Natural killer cell treated with Interleukin-12 subunit alpha and Interleukin-12 subunit beta and Interleukin-15 and Interleukin-18, amount 100 ng/mL, for 72 hours (primary cell): ENCODE data around the gene NTPCR. TPM values are rescaled to one million over a fixed set of nuclear protein-coding genes. Genes with fewer than 3 reads are reported as not detected.

Source experiments
- ATAC-seq, 2 donors: fragments of 150-1000 bp; cut with Tn5 transposase in 1 of 2; sonication (Bioruptor Pico), chemical (Tn5 transposase) in 1 of 2; 2 replicates each; pipeline ENCODE4 v1.10.0; 2021
- DNase-seq: peaks from one replicate; pipeline ENCODE4 v3.0.0; 2022; ENCODE audit warnings: low spot score
- H3K27ac Mint-ChIP-seq, 2 donors: 1 replicate in 1 of 2; 2 replicates in 1 of 2; pipeline ENCODE4 v1.8.0; 2022; ENCODE audit warnings: mixed read lengths in 2 of 2, mild to moderate bottlenecking in 1 of 2, moderate library complexity in 1 of 2
- H3K27me3 Mint-ChIP-seq, 2 donors: 1 replicate in 1 of 2; 2 replicates in 1 of 2; pipeline ENCODE4 v1.8.0; 2022; ENCODE audit warnings: mixed read lengths in 2 of 2
- H3K36me3 Mint-ChIP-seq: one replicate; pipeline ENCODE4 v1.8.0; 2022; ENCODE audit warnings: mixed read lengths
- H3K4me1 Mint-ChIP-seq, 2 donors: 1 replicate in 1 of 2; 2 replicates in 1 of 2; pipeline ENCODE4 v1.8.0; 2022; ENCODE audit warnings: low read depth in 2 of 2, mixed read lengths in 2 of 2, mild to moderate bottlenecking in 1 of 2
- H3K4me3 Mint-ChIP-seq: one replicate; pipeline ENCODE4 v1.8.0; 2022; ENCODE audit warnings: mixed read lengths
- H3K9me3 Mint-ChIP-seq: 2 replicates; pipeline ENCODE4 v1.8.0; 2022; ENCODE audit warnings: mixed read lengths
- total RNA-seq, 2 donors: library from RNA; stranded (reverse); gene quantifications; one replicate each; pipeline ENCODE4 v1.2.3, GENCODE V29; 2022

Gene NTPCR, protein sequence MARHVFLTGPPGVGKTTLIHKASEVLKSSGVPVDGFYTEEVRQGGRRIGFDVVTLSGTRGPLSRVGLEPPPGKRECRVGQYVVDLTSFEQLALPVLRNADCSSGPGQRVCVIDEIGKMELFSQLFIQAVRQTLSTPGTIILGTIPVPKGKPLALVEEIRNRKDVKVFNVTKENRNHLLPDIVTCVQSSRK
- total RNA-seq, result 10 to 100 TPM; 27.4 to 41.6 TPM

DNA sequence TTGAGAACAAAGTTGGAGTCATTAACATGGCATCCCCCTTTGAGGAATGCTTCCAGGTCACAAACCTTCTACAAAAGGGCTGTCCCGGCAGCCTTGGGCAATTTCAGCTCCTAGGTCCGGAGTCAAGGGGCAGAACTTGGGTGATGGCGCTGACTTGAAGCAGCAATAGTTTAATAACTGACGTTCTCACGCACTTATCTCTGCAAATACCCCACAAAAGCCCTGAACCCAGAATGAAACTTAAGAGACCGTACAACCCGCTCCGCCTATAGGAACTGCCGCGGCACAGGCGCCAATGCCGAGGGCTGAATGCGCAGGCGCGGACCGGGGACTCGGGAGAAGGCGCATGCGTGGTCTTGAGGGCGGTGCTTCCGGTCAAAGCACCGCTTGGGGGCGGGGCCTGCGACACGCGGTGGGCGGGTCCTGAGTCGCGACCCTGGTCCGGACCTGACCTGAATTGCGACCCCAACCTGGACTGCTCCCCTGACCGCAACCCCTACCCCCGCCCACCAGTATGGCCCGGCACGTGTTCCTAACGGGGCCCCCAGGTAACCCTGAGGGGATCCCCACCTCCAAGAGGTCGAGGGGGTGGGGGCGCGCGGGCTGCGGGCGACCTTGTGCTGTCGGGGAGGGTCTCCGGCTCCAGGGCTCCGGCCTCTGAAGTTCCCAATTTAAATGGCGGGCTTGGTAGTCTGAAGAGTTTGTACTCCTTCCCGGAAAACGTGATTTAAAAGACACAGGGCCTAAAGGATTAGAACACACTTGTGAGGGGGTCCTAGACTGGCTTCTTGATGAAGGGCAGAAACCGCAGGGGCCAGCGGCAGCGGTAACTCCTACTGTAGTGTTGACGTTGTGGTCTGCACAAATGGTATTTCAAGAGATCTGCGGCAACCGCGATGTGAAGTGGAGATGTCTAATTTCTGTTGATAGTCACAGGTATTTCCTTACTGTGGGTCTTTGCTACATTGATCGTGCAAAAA, at the start of gene NTPCR:
NTPCR (plus strand) TSS at position 415 of the 980 bp plus-strand sequence; CDS start at position 515, 100 bp downstream.
- H3K9me3 Mint-ChIP-seq, result no peaks in the 10 kb centered on the region
- peak; percentile 93 for ATAC-seq
- peaks cover 46 to 49% of the 10 kb centered on the region in 2 donors for H3K4me1 Mint-ChIP-seq
- peak within 1 kb of the TSS; percentile 97 for H3K4me3 Mint-ChIP-seq
- peak within 1 kb of the TSS; percentile 93 to 98 for H3K27ac Mint-ChIP-seq
- peaks cover 6% of the 10 kb centered on the region for H3K36me3 Mint-ChIP-seq
- no peaks in the 10 kb centered on the region for H3K27me3 Mint-ChIP-seq
- DNase-seq, result peak; percentile 96

- ATAC-seq, result no peak
- Mint-ChIP-seq H3K4me3 (no peak overlapping the region), H3K9me3 (no peaks in the 10 kb centered on the region), H3K36me3 (no peaks in the 10 kb centered on the region), H3K27ac (no peak overlapping the region), H3K27me3 (peaks cover 2 to 13% of the 10 kb centered on the region in 2 donors), H3K4me1 (peaks cover 3 to 8% of the 10 kb centered on the region in 2 donors)
- no peak for DNase-seq
These were observed 49.6 kb upstream of the NTPCR start for GRCh38 chr1:232900818-232901217.

- Mint-ChIP-seq H3K9me3 (no peaks in the 10 kb centered on the region), H3K27ac (no peak overlapping the region), H3K36me3 (no peaks in the 10 kb centered on the region), H3K27me3 (peaks cover 2 to 15% of the 10 kb centered on the region in 2 donors), H3K4me3 (no peak overlapping the region), H3K4me1 (peaks cover 3 to 8% of the 10 kb centered on the region in 2 donors)
- DNase-seq, result no peak
- ATAC-seq, result no peak
These were observed 49.2 kb upstream of the NTPCR start for GRCh38 chr1:232901255-232901654.

DNA sequence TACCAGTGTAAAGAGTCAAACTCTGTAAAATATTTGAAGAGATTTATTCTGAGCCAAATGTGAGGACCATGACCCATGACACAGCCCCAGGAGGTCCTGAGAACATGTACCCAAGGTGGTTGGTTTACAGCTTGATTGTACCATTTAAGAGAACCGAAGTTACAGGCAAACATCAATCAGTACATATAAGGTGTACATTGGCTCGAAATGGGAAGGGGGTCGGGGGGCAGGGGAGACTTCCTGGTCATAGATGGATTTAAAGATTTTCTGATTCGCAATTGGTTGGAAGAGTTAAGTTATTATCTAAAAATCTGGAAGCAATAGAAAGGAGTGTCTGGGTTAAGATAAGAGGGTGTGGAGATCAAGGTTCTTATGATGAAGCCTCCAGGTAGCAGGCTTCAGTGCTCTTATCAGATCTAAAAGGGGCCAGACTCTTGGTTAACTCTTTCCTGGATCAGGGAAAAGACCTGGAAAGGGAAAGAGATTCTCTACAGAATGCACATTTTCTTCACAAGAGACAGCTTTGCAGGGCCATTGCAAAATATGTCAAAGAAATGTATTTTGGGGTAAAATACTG, 47.5 kb upstream of the NTPCR start:
- Mint-ChIP-seq H3K27me3 (peaks cover 8 to 25% of the 10 kb centered on the region in 2 donors), H3K27ac (peak overlapping the region in 1 of 2 donors; percentile 52), H3K9me3 (no peaks in the 10 kb centered on the region), H3K4me3 (no peak overlapping the region), H3K36me3 (no peaks in the 10 kb centered on the region), H3K4me1 (peaks cover 3 to 8% of the 10 kb centered on the region in 2 donors)
- no peak for ATAC-seq
- DNase-seq, result no peak

DNA sequence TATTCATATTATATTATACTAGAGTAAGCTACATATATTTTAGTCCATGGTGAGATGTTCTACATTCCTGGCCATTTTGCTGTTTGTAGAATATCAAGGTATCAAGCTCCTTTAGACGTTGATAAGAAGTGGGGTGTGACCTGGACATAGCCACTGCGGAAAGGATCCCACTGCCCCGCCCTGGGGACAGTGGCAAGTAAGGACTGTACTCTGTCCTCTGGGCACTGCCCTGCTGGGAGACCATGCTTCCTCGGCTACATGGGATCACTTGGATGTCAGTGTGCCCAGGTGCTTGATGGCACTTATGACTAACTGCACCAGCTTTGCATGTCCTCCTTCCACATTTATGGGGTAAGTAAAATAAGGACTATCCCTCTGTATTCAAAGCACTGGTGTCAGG, 46.3 kb upstream of the NTPCR start:
- no peaks in the 10 kb centered on the region for H3K36me3 Mint-ChIP-seq
- peaks cover 9 to 32% of the 10 kb centered on the region in 2 donors for H3K27me3 Mint-ChIP-seq
- peaks cover 3 to 8% of the 10 kb centered on the region in 2 donors for H3K4me1 Mint-ChIP-seq
- no peaks in the 10 kb centered on the region for H3K9me3 Mint-ChIP-seq
- no peak overlapping the region for H3K27ac Mint-ChIP-seq
- ATAC-seq (no peak), DNase-seq (no peak)
- H3K4me3 Mint-ChIP-seq, result no peak overlapping the region

GRCh38 chr1:232904566-232904965, 45.8 kb upstream of the NTPCR start:
- DNase-seq, result no peak
- H3K4me1 Mint-ChIP-seq, result peaks cover 3 to 13% of the 10 kb centered on the region in 2 donors
- H3K27ac Mint-ChIP-seq, result no peak overlapping the region
- no peak overlapping the region for H3K4me3 Mint-ChIP-seq
- H3K9me3 Mint-ChIP-seq, result no peaks in the 10 kb centered on the region
- no peaks in the 10 kb centered on the region for H3K36me3 Mint-ChIP-seq
- peaks cover 12 to 32% of the 10 kb centered on the region in 2 donors for H3K27me3 Mint-ChIP-seq
- ATAC-seq, result no peak

DNA sequence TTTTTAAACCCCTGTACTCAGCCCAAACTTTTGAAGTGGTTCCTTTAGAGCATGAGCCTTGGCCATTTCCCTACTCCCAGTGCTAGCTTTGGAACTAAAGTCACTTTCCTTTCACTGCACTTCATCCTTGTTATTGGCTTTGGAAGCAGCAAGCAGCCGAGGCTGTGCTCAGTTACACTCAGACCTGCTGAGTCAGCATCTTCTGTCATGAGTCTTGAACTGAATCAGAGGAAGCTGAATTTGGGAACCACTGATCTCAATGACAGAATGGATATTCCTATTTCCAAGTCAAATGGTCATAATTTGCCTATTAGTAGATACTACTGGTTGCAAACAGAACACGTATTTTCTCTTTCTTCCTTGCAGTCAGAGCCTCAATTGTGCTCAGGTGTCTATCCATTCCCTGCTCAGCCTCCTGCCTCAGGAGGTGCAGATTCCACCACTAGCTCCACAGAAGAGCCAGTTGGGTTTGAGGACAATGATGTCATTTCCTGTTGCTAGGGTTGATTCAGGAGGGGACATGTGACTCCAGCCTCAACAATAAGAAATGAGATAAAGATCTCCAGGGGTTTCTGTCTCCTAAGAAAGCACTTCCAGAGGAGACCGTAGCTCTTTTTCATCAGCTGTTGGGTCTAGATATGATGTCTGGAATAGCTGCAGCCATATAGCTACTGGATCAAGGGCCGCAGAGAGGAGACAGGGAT, 44.9 kb upstream of the NTPCR start:
- Mint-ChIP-seq H3K4me3 (no peak overlapping the region), H3K36me3 (no peaks in the 10 kb centered on the region), H3K4me1 (peaks cover 8 to 21% of the 10 kb centered on the region in 2 donors), H3K9me3 (no peaks in the 10 kb centered on the region), H3K27me3 (peaks cover 17 to 39% of the 10 kb centered on the region in 2 donors), H3K27ac (no peak overlapping the region)
- no peak for ATAC-seq
- no peak for DNase-seq

DNA sequence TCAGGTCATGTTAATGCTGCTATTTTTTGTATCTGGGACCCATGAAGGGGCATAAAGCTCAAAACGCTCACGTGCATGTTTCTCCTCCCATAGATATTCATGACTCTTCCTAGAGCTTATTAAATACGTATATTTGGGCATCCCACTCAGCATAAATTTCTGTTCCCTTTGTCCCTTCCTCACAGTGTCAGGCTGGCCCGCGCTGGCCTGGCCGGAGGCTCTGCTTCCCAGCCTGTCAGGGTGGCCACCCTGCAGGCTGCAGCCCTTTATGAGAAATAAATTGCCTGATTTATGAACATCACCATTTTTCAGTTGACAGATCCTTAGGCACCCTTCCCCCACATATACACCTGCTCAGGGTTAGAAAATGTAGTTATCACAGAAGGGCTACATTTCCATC, 44.0 kb upstream of the NTPCR start:
- ATAC-seq (no peak), DNase-seq (no peak)
- Mint-ChIP-seq H3K4me3 (no peak overlapping the region), H3K9me3 (no peaks in the 10 kb centered on the region), H3K4me1 (peaks cover 11 to 23% of the 10 kb centered on the region in 2 donors), H3K27me3 (peaks cover 19 to 40% of the 10 kb centered on the region in 2 donors), H3K36me3 (no peaks in the 10 kb centered on the region), H3K27ac (no peak overlapping the region)

GRCh38 chr1:232908831-232909230, 41.6 kb upstream of the NTPCR start:
- ATAC-seq (no peak), DNase-seq (no peak)
- H3K9me3 Mint-ChIP-seq, result no peaks in the 10 kb centered on the region
- peaks cover 22 to 47% of the 10 kb centered on the region in 2 donors for H3K27me3 Mint-ChIP-seq
- no peak overlapping the region for H3K4me3 Mint-ChIP-seq
- H3K4me1 Mint-ChIP-seq, result peaks cover 11 to 23% of the 10 kb centered on the region in 2 donors
- H3K36me3 Mint-ChIP-seq, result no peaks in the 10 kb centered on the region
- no peak overlapping the region for H3K27ac Mint-ChIP-seq

DNA sequence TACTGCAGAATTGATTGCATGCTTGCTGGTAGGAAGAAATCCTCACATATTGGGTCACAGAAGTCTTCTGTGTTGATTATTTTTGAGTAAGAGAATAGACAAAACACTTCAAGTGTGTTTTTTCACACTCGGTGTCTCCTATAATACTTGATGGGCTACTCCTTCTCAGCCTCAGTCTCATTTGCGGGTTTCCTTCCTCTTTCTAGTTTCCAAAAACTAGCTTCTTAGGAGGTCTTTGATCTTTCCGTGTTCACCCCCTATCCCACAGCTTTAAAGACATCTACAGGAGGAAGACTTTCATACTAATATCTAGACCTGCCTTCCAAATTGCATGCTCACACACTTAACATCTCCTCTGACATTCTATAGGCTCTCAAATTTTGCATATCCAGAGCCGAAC, 40.7 kb upstream of the NTPCR start:
- Mint-ChIP-seq H3K36me3 (no peaks in the 10 kb centered on the region), H3K4me3 (no peak overlapping the region), H3K27me3 (peaks cover 26 to 44% of the 10 kb centered on the region in 2 donors), H3K9me3 (no peaks in the 10 kb centered on the region), H3K4me1 (peaks cover 11 to 18% of the 10 kb centered on the region in 2 donors), H3K27ac (no peak overlapping the region)
- no peak for DNase-seq
- ATAC-seq, result no peak

- H3K9me3 Mint-ChIP-seq, result no peaks in the 10 kb centered on the region
- no peak for ATAC-seq
- no peak for DNase-seq
- H3K27ac Mint-ChIP-seq, result no peak overlapping the region
- no peak overlapping the region for H3K4me3 Mint-ChIP-seq
- peaks cover 28 to 37% of the 10 kb centered on the region in 2 donors for H3K27me3 Mint-ChIP-seq
- no peaks in the 10 kb centered on the region for H3K36me3 Mint-ChIP-seq
- H3K4me1 Mint-ChIP-seq, result peaks cover 9 to 15% of the 10 kb centered on the region in 2 donors
These were observed 39.3 kb upstream of the NTPCR start for GRCh38 chr1:232911027-232911599.

GRCh38 chr1:232912845-232913580, 37.4 kb upstream of the NTPCR start:
- no peaks in the 10 kb centered on the region for H3K9me3 Mint-ChIP-seq
- H3K4me1 Mint-ChIP-seq, result peaks cover 9 to 15% of the 10 kb centered on the region in 2 donors
- H3K27ac Mint-ChIP-seq, result no peak overlapping the region
- H3K4me3 Mint-ChIP-seq, result no peak overlapping the region
- no peaks in the 10 kb centered on the region for H3K36me3 Mint-ChIP-seq
- no peak for DNase-seq
- no peak for ATAC-seq
- H3K27me3 Mint-ChIP-seq, result peaks cover 22 to 41% of the 10 kb centered on the region in 2 donors
